ENCODE results near the gene HSPB1. TPM values are rescaled to one million over a fixed set of nuclear protein-coding genes. Genes with fewer than 3 reads are reported as not detected.

Gene HSPB1
- total and polyA plus RNA-seq, 2 of the 13 experiments (the other 11 are each of a cell fraction or from before 2014, with no cell fraction given) = 21.0 to 38.6 TPM

DNA sequence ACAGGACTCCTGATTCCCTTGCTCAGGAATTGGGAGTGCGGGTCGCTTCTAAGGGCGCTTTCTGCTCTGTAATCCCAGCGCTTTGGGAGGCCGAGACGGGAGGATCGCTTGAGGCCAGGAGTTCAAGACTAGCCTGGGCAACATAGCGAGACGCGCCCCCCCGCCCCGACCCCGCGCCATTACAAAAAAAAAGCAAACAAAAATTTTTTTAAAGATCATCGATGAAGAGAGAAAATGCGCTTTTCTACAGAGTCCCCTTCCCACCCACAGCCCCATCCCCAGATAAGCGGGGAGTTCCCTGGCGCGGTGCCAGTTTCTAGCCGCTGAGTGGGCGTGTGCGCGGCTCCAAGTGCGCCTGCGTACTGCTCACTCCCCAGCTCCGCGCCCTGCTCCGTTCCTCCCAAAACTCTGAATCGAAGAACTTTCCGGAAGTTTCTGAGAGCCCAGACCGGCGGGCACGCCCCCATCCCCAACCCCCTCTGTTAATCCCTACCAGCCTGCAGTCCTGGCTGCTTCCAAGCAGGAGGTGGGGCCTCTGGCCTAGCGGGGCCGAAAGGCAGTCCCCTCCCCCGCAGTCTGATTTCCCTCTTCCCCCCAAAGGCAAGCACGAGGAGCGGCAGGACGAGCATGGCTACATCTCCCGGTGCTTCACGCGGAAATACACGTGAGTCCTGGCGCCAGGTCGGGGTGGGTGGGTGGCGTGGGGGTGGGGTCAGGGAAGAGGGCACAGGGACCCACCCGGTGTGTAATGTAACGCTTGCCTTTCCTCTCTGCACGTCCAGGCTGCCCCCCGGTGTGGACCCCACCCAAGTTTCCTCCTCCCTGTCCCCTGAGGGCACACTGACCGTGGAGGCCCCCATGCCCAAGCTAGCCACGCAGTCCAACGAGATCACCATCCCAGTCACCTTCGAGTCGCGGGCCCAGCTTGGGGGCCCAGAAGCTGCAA is 1.0 kb downstream of the HSPB1 start (continued):
- TF ChIP-seq HMG20A (CRISPR knock-in tag; IDR thresholded peaks at IDR 0.05; ENCODE audit: borderline replicate concordance) (no peak), RBM22 (optimal IDR thresholded peaks at IDR 0.05; ENCODE audit: low read length) (no peak), SOX5 (CRISPR knock-in tag; IDR thresholded peaks at IDR 0.05; ENCODE audit: borderline replicate concordance) (peak; percentile 55; the same call in 1 of the 2 replicates), ZFP1 (CRISPR knock-in tag; IDR thresholded peaks at IDR 0.05) (no peak), ZNF160 (CRISPR knock-in tag; IDR thresholded peaks at IDR 0.05) (no peak), KAT2B (IDR thresholded peaks at IDR 0.05; ENCODE audit: borderline replicate concordance, low read depth, low read length) (no peak), ZNF781 (CRISPR knock-in tag; IDR thresholded peaks at IDR 0.05; ENCODE audit: borderline replicate concordance, not compliant biosample characterization) (no peak), SOX13 (IDR thresholded peaks at IDR 0.05) (no peak), SOX13 (CRISPR knock-in tag; conservative IDR thresholded peaks at IDR 0.05 in 1 of 2, IDR thresholded peaks at IDR 0.05 in 1 of 2) (peak in 1 of 2 experiments; percentile 38; a peak in 1 of 4 replicates), NCOA5 (CRISPR knock-in tag; IDR thresholded peaks at IDR 0.05) (no peak), KDM6A (CRISPR knock-in tag; IDR thresholded peaks at IDR 0.05; ENCODE audit: low read depth) (no peak), ZNF776 (CRISPR knock-in tag; IDR thresholded peaks at IDR 0.05) (0 out of 2 replicates have a peak, but pooled peaks have one; percentile 9), SUZ12 (IDR thresholded peaks at IDR 0.05; ENCODE audit: low read depth, low read length) (no peak), RARA (CRISPR knock-in tag; IDR thresholded peaks at IDR 0.05) (no peak), TCF12 (IDR thresholded peaks at IDR 0.05) (no peak), TCF12 (CRISPR knock-in tag; IDR thresholded peaks at IDR 0.05) (no peak)
- TF ChIP-seq, protein P1, sequence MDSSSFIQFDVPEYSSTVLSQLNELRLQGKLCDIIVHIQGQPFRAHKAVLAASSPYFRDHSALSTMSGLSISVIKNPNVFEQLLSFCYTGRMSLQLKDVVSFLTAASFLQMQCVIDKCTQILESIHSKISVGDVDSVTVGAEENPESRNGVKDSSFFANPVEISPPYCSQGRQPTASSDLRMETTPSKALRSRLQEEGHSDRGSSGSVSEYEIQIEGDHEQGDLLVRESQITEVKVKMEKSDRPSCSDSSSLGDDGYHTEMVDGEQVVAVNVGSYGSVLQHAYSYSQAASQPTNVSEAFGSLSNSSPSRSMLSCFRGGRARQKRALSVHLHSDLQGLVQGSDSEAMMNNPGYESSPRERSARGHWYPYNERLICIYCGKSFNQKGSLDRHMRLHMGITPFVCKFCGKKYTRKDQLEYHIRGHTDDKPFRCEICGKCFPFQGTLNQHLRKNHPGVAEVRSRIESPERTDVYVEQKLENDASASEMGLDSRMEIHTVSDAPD (CRISPR knock-in tag; IDR thresholded peaks at IDR 0.05) = no peak
- TF ChIP-seq, protein P2, sequence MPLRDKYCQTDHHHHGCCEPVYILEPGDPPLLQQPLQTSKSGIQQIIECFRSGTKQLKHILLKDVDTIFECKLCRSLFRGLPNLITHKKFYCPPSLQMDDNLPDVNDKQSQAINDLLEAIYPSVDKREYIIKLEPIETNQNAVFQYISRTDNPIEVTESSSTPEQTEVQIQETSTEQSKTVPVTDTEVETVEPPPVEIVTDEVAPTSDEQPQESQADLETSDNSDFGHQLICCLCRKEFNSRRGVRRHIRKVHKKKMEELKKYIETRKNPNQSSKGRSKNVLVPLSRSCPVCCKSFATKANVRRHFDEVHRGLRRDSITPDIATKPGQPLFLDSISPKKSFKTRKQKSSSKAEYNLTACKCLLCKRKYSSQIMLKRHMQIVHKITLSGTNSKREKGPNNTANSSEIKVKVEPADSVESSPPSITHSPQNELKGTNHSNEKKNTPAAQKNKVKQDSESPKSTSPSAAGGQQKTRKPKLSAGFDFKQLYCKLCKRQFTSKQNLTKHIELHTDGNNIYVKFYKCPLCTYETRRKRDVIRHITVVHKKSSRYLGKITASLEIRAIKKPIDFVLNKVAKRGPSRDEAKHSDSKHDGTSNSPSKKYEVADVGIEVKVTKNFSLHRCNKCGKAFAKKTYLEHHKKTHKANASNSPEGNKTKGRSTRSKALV (CRISPR knock-in tag; IDR thresholded peaks at IDR 0.05) = no peak
- TF ChIP-seq, protein P3, sequence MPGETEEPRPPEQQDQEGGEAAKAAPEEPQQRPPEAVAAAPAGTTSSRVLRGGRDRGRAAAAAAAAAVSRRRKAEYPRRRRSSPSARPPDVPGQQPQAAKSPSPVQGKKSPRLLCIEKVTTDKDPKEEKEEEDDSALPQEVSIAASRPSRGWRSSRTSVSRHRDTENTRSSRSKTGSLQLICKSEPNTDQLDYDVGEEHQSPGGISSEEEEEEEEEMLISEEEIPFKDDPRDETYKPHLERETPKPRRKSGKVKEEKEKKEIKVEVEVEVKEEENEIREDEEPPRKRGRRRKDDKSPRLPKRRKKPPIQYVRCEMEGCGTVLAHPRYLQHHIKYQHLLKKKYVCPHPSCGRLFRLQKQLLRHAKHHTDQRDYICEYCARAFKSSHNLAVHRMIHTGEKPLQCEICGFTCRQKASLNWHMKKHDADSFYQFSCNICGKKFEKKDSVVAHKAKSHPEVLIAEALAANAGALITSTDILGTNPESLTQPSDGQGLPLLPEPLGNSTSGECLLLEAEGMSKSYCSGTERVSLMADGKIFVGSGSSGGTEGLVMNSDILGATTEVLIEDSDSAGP (CRISPR knock-in tag; IDR thresholded peaks at IDR 0.05; ENCODE audit: borderline replicate concordance) = no peak
- TF ChIP-seq, protein P4, sequence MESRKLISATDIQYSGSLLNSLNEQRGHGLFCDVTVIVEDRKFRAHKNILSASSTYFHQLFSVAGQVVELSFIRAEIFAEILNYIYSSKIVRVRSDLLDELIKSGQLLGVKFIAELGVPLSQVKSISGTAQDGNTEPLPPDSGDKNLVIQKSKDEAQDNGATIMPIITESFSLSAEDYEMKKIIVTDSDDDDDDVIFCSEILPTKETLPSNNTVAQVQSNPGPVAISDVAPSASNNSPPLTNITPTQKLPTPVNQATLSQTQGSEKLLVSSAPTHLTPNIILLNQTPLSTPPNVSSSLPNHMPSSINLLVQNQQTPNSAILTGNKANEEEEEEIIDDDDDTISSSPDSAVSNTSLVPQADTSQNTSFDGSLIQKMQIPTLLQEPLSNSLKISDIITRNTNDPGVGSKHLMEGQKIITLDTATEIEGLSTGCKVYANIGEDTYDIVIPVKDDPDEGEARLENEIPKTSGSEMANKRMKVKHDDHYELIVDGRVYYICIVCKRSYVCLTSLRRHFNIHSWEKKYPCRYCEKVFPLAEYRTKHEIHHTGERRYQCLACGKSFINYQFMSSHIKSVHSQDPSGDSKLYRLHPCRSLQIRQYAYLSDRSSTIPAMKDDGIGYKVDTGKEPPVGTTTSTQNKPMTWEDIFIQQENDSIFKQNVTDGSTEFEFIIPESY (CRISPR knock-in tag; IDR thresholded peaks at IDR 0.05) = no peak
- TF ChIP-seq, protein P5, sequence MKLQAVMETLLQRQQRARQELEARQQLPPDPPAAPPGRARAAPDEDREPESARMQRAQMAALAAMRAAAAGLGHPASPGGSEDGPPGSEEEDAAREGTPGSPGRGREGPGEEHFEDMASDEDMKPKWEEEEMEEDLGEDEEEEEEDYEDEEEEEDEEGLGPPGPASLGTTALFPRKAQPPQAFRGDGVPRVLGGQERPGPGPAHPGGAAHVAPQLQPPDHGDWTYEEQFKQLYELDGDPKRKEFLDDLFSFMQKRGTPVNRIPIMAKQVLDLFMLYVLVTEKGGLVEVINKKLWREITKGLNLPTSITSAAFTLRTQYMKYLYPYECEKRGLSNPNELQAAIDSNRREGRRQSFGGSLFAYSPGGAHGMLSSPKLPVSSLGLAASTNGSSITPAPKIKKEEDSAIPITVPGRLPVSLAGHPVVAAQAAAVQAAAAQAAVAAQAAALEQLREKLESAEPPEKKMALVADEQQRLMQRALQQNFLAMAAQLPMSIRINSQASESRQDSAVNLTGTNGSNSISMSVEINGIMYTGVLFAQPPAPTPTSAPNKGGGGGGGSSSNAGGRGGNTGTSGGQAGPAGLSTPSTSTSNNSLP (IDR thresholded peaks at IDR 0.05; ENCODE audit: low read depth, low read length) = no peak

Data from HepG2 (cell line).